ENCODE measurements around the gene CHML.
"Not testable (repeated sequence)": the region's sequence is repeated elsewhere in the genome, so short reads cannot be mapped to it uniquely, and the experiment has no call there.

CHML gene

GRCh38 chr1:241640149-241640866 lies at the start of gene CHML, which contains the start of gene OPN3:
Gene CHML, minus strand, starts transcription at chr1:241640369. Its CDS starts 4,603 bp downstream, at chr1:241635766.
Gene OPN3, minus strand, starts transcription at chr1:241640369. Its CDS starts 115 bp downstream, at chr1:241640254.
- DNase-seq (ENCODE audit: low spot score) = peak; percentile 88

GRCh38 chr1:241688940-241689368 lies 48.8 kb upstream of the CHML start:
- DNase-seq (ENCODE audit: low spot score) = no peak

GRCh38 chr1:241684108-241684507 lies 43.9 kb upstream of the CHML start:
- no peak for DNase-seq (ENCODE audit: low spot score)

GRCh38 chr1:241682921-241683320 lies 42.8 kb upstream of the CHML start:
- DNase-seq (ENCODE audit: low spot score) = no peak

- DNase-seq (ENCODE audit: low spot score) = not testable (repeated sequence)
Observed at GRCh38 chr1:241681861-241682448, 41.8 kb upstream of the CHML start.

- no peak for DNase-seq (ENCODE audit: low spot score)
Observed at GRCh38 chr1:241679961-241680360, 39.8 kb upstream of the CHML start.

- no peak for DNase-seq (ENCODE audit: low spot score)
Observed at GRCh38 chr1:241679404-241679803, 39.2 kb upstream of the CHML start.

- no peak for DNase-seq (ENCODE audit: low spot score)
Observed at GRCh38 chr1:241678536-241678935, 38.4 kb upstream of the CHML start.

GRCh38 chr1:241677201-241677600 lies 37.0 kb upstream of the CHML start:
- no peak for DNase-seq (ENCODE audit: low spot score)

GRCh38 chr1:241675983-241676382 lies 35.8 kb upstream of the CHML start:
- no peak for DNase-seq (ENCODE audit: low spot score)

- DNase-seq (ENCODE audit: low spot score) = no peak
Observed at GRCh38 chr1:241674805-241675384, 34.7 kb upstream of the CHML start.

- DNase-seq (ENCODE audit: low spot score) = no peak
Observed at GRCh38 chr1:241672301-241672700, 32.1 kb upstream of the CHML start.

- no peak for DNase-seq (ENCODE audit: low spot score)
Observed at GRCh38 chr1:241666419-241666818, 26.2 kb upstream of the CHML start.

- DNase-seq (ENCODE audit: low spot score) = no peak
Observed at GRCh38 chr1:241660424-241660972, 20.3 kb upstream of the CHML start.

- not testable (repeated sequence) for DNase-seq (ENCODE audit: low spot score)
Observed at GRCh38 chr1:241659016-241659415, 18.8 kb upstream of the CHML start.

GRCh38 chr1:241658081-241658793 lies 18.1 kb upstream of the CHML start:
- no peak for DNase-seq (ENCODE audit: low spot score)

- DNase-seq (ENCODE audit: low spot score) = no peak
Observed at GRCh38 chr1:241654641-241655040, 14.5 kb upstream of the CHML start.

- DNase-seq (ENCODE audit: low spot score) = no peak
Observed at GRCh38 chr1:241654019-241654418, 13.8 kb upstream of the CHML start.

GRCh38 chr1:241652012-241652411 lies 11.8 kb upstream of the CHML start, which contains the start of gene WDR64:
Gene WDR64, plus strand, starts transcription at chr1:241652281. Its CDS starts 204 bp downstream, at chr1:241652485.
- DNase-seq (ENCODE audit: low spot score) = no peak

GRCh38 chr1:241648159-241648558 lies 8.0 kb upstream of the CHML start:
- no peak for DNase-seq (ENCODE audit: low spot score)

- no peak for DNase-seq (ENCODE audit: low spot score)
Observed at GRCh38 chr1:241647658-241648057, 7.5 kb upstream of the CHML start.

GRCh38 chr1:241646201-241646600 lies 6.0 kb upstream of the CHML start:
- no peak for DNase-seq (ENCODE audit: low spot score)

Data from pons (tissue), 1 donor.